Measurements from ENCODE around the gene KPRP. TPM values are rescaled to one million over a fixed set of nuclear protein-coding genes. Genes with fewer than 3 reads are reported as not detected.

Gene KPRP, protein sequence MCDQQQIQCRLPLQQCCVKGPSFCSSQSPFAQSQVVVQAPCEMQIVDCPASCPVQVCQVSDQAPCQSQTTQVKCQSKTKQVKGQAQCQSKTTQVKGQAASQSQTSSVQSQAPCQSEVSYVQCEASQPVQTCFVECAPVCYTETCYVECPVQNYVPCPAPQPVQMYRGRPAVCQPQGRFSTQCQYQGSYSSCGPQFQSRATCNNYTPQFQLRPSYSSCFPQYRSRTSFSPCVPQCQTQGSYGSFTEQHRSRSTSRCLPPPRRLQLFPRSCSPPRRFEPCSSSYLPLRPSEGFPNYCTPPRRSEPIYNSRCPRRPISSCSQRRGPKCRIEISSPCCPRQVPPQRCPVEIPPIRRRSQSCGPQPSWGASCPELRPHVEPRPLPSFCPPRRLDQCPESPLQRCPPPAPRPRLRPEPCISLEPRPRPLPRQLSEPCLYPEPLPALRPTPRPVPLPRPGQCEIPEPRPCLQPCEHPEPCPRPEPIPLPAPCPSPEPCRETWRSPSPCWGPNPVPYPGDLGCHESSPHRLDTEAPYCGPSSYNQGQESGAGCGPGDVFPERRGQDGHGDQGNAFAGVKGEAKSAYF
- total RNA-seq (ENCODE audit: low replicate concordance), result not detected in 2 replicates

DNA sequence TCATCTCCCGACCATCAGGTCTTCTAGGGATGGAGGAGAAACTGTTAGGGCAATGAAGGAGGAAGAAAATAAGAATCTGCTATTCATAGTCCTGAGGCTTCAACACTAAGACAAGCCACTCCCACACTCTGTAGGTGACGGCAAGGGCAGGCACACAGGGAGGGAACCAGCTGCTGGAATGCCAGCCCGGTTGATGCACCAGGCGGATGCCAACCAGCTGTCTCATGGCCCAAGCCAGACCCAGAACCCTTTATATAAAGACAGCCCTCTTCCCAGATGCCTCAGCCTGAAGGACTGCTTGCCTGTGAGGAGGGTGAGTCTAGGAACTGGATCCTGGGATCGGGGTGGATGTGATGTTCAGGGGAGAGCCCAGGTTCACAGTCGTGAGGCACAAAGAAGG lies at the start of gene KPRP:
TSS of gene KPRP (plus strand) at position 279 of the 400 bp plus-strand sequence. CDS start 1,564 bp downstream, outside the sequence.
- Histone ChIP-seq H3K4me3 (no peak within 1 kb of the TSS), H3K27ac (no peak within 1 kb of the TSS), H3F3A (ENCODE audit: low read depth) (no peaks in the 10 kb centered on the region), H3K79me2 (ENCODE audit: low read depth) (no peaks in the 10 kb centered on the region), H3K9me3 (ENCODE audit: low read depth) (peaks cover 25% of the 10 kb centered on the region), H2AFZ (replicated peaks) (no peak within 1 kb of the TSS), H3K4me2 (no peak within 1 kb of the TSS), H3K9ac (no peak within 1 kb of the TSS), H3K27me3 (no peaks in the 10 kb centered on the region), H3K36me3 (no peaks in the 10 kb centered on the region), H3K4me1 (no peaks in the 10 kb centered on the region), H4K20me1 (ENCODE audit: low read depth) (no peaks in the 10 kb centered on the region)
- Mint-ChIP-seq H3K27me3 (ENCODE audit: insufficient read depth, low read depth) (peaks cover 9% of the 10 kb centered on the region), H3K4me3 (no peak within 1 kb of the TSS), H3K4me1 (no peaks in the 10 kb centered on the region), H3K36me3 (no peaks in the 10 kb centered on the region), H3K9me3 (peaks cover 47% of the 10 kb centered on the region), H3K27ac (no peak within 1 kb of the TSS)
- no peak for TF ChIP-seq EZH2phosphoT487 (IDR thresholded peaks at IDR 0.05)
- DNase-seq (ENCODE audit: low spot score), result no peak

DNA sequence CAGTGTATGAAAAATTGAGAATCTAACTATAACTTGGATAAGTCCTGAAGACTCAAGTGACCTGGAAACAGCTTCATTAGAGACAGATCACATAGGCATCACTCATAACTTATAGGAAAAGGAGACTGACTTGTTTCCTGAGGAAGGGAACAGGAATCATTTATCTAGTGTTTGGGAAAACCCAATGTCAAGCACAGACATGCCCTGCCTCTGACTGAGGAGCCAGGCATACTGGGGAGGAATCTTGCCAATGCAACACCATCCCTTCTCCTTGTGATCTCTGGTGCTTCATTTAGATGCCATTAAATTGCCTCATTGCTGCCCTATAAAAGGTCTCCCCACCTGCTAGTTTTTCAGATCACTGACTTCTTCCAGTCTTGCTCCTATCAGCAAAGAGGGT lies 39.6 kb upstream of the KPRP start:
- H3K36me3 ChIP-seq, result no peaks in the 10 kb centered on the region
- no peaks in the 10 kb centered on the region for H3K4me1 ChIP-seq
- no peak overlapping the region for H3K4me3 ChIP-seq
- H4K20me1 ChIP-seq (ENCODE audit: low read depth), result no peaks in the 10 kb centered on the region
- H3K4me3 Mint-ChIP-seq, result no peak overlapping the region
- H2AFZ ChIP-seq (replicated peaks), result no peak overlapping the region
- H3K27ac ChIP-seq, result no peak overlapping the region
- H3K27me3 Mint-ChIP-seq (ENCODE audit: insufficient read depth, low read depth), result peaks cover 2% of the 10 kb centered on the region
- no peaks in the 10 kb centered on the region for H3F3A ChIP-seq (ENCODE audit: low read depth)
- H3K9ac ChIP-seq, result no peak overlapping the region
- H3K9me3 ChIP-seq (ENCODE audit: low read depth), result peaks cover 26% of the 10 kb centered on the region
- no peak overlapping the region for H3K27ac Mint-ChIP-seq
- DNase-seq (ENCODE audit: low spot score), result no peak
- TF ChIP-seq EZH2 (IDR thresholded peaks at IDR 0.05) (no peak), EZH2phosphoT487 (IDR thresholded peaks at IDR 0.05) (no peak)
- TF ChIP-seq, protein P1, sequence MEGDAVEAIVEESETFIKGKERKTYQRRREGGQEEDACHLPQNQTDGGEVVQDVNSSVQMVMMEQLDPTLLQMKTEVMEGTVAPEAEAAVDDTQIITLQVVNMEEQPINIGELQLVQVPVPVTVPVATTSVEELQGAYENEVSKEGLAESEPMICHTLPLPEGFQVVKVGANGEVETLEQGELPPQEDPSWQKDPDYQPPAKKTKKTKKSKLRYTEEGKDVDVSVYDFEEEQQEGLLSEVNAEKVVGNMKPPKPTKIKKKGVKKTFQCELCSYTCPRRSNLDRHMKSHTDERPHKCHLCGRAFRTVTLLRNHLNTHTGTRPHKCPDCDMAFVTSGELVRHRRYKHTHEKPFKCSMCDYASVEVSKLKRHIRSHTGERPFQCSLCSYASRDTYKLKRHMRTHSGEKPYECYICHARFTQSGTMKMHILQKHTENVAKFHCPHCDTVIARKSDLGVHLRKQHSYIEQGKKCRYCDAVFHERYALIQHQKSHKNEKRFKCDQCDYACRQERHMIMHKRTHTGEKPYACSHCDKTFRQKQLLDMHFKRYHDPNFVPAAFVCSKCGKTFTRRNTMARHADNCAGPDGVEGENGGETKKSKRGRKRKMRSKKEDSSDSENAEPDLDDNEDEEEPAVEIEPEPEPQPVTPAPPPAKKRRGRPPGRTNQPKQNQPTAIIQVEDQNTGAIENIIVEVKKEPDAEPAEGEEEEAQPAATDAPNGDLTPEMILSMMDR (IDR thresholded peaks at IDR 0.05), result no peak
- H3K79me2 ChIP-seq (ENCODE audit: low read depth), result no peaks in the 10 kb centered on the region
- no peaks in the 10 kb centered on the region for H3K36me3 Mint-ChIP-seq
- no peaks in the 10 kb centered on the region for H3K4me1 Mint-ChIP-seq
- H3K9me3 Mint-ChIP-seq, result peaks cover 32% of the 10 kb centered on the region
- H3K4me2 ChIP-seq, result no peak overlapping the region
- H3K27me3 ChIP-seq, result no peaks in the 10 kb centered on the region

DNA sequence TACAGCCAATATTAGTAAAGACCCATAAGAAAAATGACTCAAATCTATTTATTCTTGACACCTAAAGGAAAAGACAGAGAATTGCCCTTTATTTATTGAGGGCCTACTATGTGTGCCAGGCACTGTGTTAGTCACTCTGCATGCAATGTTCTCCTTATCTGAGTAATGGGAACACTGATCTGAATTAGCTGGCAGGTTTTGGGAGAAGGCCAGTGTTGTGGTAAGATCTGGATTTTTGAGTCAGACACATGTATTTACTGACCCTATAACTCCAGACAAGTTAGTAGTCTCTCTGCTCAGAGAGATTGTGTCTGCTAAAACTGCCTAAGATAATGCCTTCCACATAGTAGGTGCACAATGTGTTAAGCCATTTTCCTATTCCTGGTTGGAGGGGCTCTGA lies 32.6 kb upstream of the KPRP start:
- no peaks in the 10 kb centered on the region for H3K36me3 Mint-ChIP-seq

More for the DNA sequence above, 32.6 kb upstream of the KPRP start:
- Histone ChIP-seq H2AFZ (replicated peaks) (no peak overlapping the region), H3K4me2 (no peak overlapping the region), H3K36me3 (no peaks in the 10 kb centered on the region), H3K4me3 (no peak overlapping the region), H3K9ac (no peak overlapping the region), H3F3A (ENCODE audit: low read depth) (no peaks in the 10 kb centered on the region), H3K4me1 (no peaks in the 10 kb centered on the region), H4K20me1 (ENCODE audit: low read depth) (no peaks in the 10 kb centered on the region), H3K79me2 (ENCODE audit: low read depth) (no peaks in the 10 kb centered on the region), H3K27ac (no peak overlapping the region), H3K27me3 (no peaks in the 10 kb centered on the region), H3K9me3 (ENCODE audit: low read depth) (peaks cover 33% of the 10 kb centered on the region)
- Mint-ChIP-seq H3K4me1 (no peaks in the 10 kb centered on the region), H3K27me3 (ENCODE audit: insufficient read depth, low read depth) (peaks cover 2% of the 10 kb centered on the region), H3K27ac (no peak overlapping the region), H3K4me3 (no peak overlapping the region), H3K9me3 (peaks cover 28% of the 10 kb centered on the region)
- no peak for DNase-seq (ENCODE audit: low spot score)
- TF ChIP-seq EZH2 (IDR thresholded peaks at IDR 0.05) (no peak), EZH2phosphoT487 (IDR thresholded peaks at IDR 0.05) (no peak)
- TF ChIP-seq, protein P1 (IDR thresholded peaks at IDR 0.05), result no peak

All from neural progenitor cell (in vitro differentiated cells).